HepG2 (cell line): Measurements from ENCODE around the gene C1QTNF3. TPM values are rescaled to one million over a fixed set of nuclear protein-coding genes. Genes with fewer than 3 reads are reported as not detected.

Experiments
- ATAC-seq: fragments of 200-7000 bp; cut with Tn5 transposase; 3 replicates; pipeline ENCODE4 v1.9.1; 2020; ENCODE audit warnings: mild to moderate bottlenecking, moderate library complexity
- BruUV-seq: library from RNA; stranded (reverse); fragments of 400-500 nt; replicated peaks from 2 replicates; lab custom pipeline; 2021; lab: Mats Ljungman, UMichigan
- CTCF ChIA-PET: fragments of 300-600 bp; formaldehyde crosslinking; extraction: SDS; loops from one replicate; lab custom pipeline; 2021; ENCODE audit warnings: low total read pairs, inconsistent platforms, low intra/inter-chr PET ratio; lab: Yijun Ruan, JAX
- POLR2A ChIA-PET: fragments of 350-600 bp; sonication (Branson Sonifier 250); formaldehyde crosslinking; loops from one replicate; lab custom pipeline; 2020; ENCODE audit warnings: antibody characterized with exemption, inconsistent platforms; lab: Yijun Ruan, JAX
- DNase-seq: peaks from one replicate; pipeline ENCODE4 v3.0.0-alpha.2; 2015; ENCODE audit warnings: low spot score
- FAIRE-seq: peaks from 3 replicates; lab custom pipeline; 2011; peaks lifted over from hg19 to GRCh38; lab: Jason Lieb, UNC
- H2AFZ ChIP-seq: one replicate; pipeline ENCODE4 v1.6.1; 2011; ENCODE audit warnings: low read length, inconsistent platforms
- H3K27ac ChIP-seq: fragments of 300-600 bp; 3 replicates; pipeline ENCODE4 v1.8.0; 2011; ENCODE audit warnings: mixed run types, mild to moderate bottlenecking, mixed read lengths, low read length, inconsistent platforms; ENCODE audit not compliant: insufficient read depth; ENCODE audit errors: extremely low read length
- H3K27me3 ChIP-seq, 2 experiments: fragments of 200-600 bp in 1 of 2; 2 replicates in 1 of 2; 3 replicates in 1 of 2; pipeline versions ENCODE4 v1.6.0 to v1.8.0; 2011; ENCODE audit warnings: low read length in 2 of 2, mild to moderate bottlenecking in 2 of 2, moderate library complexity in 2 of 2, inconsistent platforms in 1 of 2; ENCODE audit not compliant: insufficient read depth in 2 of 2, control insufficient read depth in 1 of 2
- H3K36me3 ChIP-seq, 2 experiments: fragments of 200-600 bp in 1 of 2; replicated peaks in 1 of 2; 2 replicates in 1 of 2; 3 replicates in 1 of 2; pipeline versions ENCODE4 v1.5.1 to v1.8.0; 2011; ENCODE audit warnings: low read length in 2 of 2, inconsistent platforms in 1 of 2; ENCODE audit not compliant: insufficient read depth in 2 of 2, control insufficient read depth in 1 of 2
- H3K4me1 ChIP-seq: 2 replicates; pipeline ENCODE4 v1.5.1; 2012; ENCODE audit warnings: low read length, inconsistent platforms; ENCODE audit not compliant: insufficient read depth
- H3K4me2 ChIP-seq: 2 replicates; pipeline ENCODE4 v1.6.0; 2011; ENCODE audit warnings: low read depth, low read length, inconsistent platforms
- H3K4me3 ChIP-seq, 3 experiments: fragments of 200-600 bp in 1 of 3; sonication (generic), shearing (Covaris generic) in 1 of 3; replicated peaks in 1 of 3; 2 replicates each; pipeline ENCODE4 v1.5.1; 2011 to 2016; ENCODE audit warnings: low read length in 3 of 3, inconsistent platforms in 2 of 3, low read depth in 2 of 3, mild to moderate bottlenecking in 2 of 3, control low read depth in 1 of 3, mixed read lengths in 1 of 3; ENCODE audit not compliant: insufficient read depth in 1 of 3
- H3K79me2 ChIP-seq: one replicate; pipeline ENCODE4 v1.6.1; 2011; ENCODE audit warnings: low read length, inconsistent platforms; ENCODE audit not compliant: insufficient read depth
- H3K9ac ChIP-seq: 2 replicates; pipeline ENCODE4 v1.6.0; 2011; ENCODE audit warnings: mild to moderate bottlenecking, low read depth, low read length, inconsistent platforms; ENCODE audit not compliant: insufficient read depth
- H3K9me3 ChIP-seq: 2 replicates; pipeline ENCODE4 v1.5.1; 2012; ENCODE audit warnings: mild to moderate bottlenecking, low read length
- H4K20me1 ChIP-seq: 2 replicates; pipeline ENCODE4 v1.6.0; 2011; ENCODE audit warnings: inconsistent platforms, mild to moderate bottlenecking, low read length, moderate library complexity; ENCODE audit not compliant: insufficient read depth
- FOXJ3 ChIP-seq: sonication (generic); formaldehyde crosslinking; IDR thresholded peaks from 2 replicates; pipeline ENCODE4 v1.4.0; 2020; ENCODE audit warnings: missing genetic modification reagents, mild to moderate bottlenecking, borderline replicate concordance
- KIAA2018 ChIP-seq: sonication (generic); formaldehyde crosslinking; IDR thresholded peaks from 2 replicates; pipeline ENCODE4 v1.5.0; 2020; ENCODE audit warnings: mild to moderate bottlenecking, missing genetic modification reagents, borderline replicate concordance
- MEF2D ChIP-seq: sonication (generic); formaldehyde crosslinking; IDR thresholded peaks from 2 replicates; pipeline ENCODE4 v1.5.1; 2020; ENCODE audit warnings: mild to moderate bottlenecking, missing genetic modification reagents
- MIER3 ChIP-seq: IDR thresholded peaks from 2 replicates; pipeline ENCODE4 v1.6.1; 2016; ENCODE audit warnings: missing compliant biosample characterization, borderline replicate concordance
- MIXL1 ChIP-seq: IDR thresholded peaks from 2 replicates; pipeline ENCODE4 v1.6.1; 2016
- NFIC ChIP-seq: IDR thresholded peaks from 2 replicates; pipeline ENCODE4 v1.6.1; 2012; ENCODE audit warnings: mild to moderate bottlenecking, low read length, inconsistent platforms
- SSRP1 ChIP-seq: IDR thresholded peaks from 2 replicates; pipeline ENCODE4 v1.6.1; 2016; ENCODE audit warnings: control low read depth
- ZFX ChIP-seq: sonication (generic); formaldehyde crosslinking; IDR thresholded peaks from 2 replicates; pipeline ENCODE4 v1.4.0; 2020; ENCODE audit warnings: mild to moderate bottlenecking, low read depth, missing genetic modification reagents, moderate library complexity
- ZFYVE20 ChIP-seq: sonication (generic); formaldehyde crosslinking; IDR thresholded peaks from 2 replicates; pipeline ENCODE4 v1.8.0; 2023; ENCODE audit warnings: low read depth, mild to moderate bottlenecking, moderate library complexity, missing genetic modification reagents, borderline replicate concordance
- ZMAT3 ChIP-seq: sonication (generic); formaldehyde crosslinking; conservative IDR thresholded peaks from 2 replicates; pipeline ENCODE4 v1.7.0; 2021; ENCODE audit warnings: missing genetic modification reagents
- ZNF18 ChIP-seq: sonication (generic); formaldehyde crosslinking; IDR thresholded peaks from 2 replicates; pipeline ENCODE4 v1.8.0; 2022; ENCODE audit warnings: mild to moderate bottlenecking, missing genetic modification reagents; ENCODE audit not compliant: insufficient replicate concordance
- ZNF644 ChIP-seq: IDR thresholded peaks from 2 replicates; pipeline ENCODE4 v1.6.1; 2016; ENCODE audit warnings: low read depth
- WGBS: methylation state at CpG from one replicate; pipeline ENCODE4 v1.1.6; 2017; ENCODE audit warnings: low lambda C conversion rate; 5-methylcytosine and 5-hydroxymethylcytosine counted together
- in situ Hi-C: cut with HindIII; loops from 2 replicates; pipeline ENCODE4 v1.10.0; 2017; ENCODE audit warnings: low pct_unique_long_range_greater_than_20kb; ENCODE audit not compliant: extremely low pct_ligation_motif_present
- intact Hi-C: fragments of 100-400 bp; cut with micrococcal nuclease; formaldehyde crosslinking; loops from one replicate; pipeline ENCODE4 v1.10.0; 2022; ENCODE audit not compliant: unreplicated experiment
- polyA plus RNA-seq, 8 experiments: library from polyadenylated mRNA; depleted of rRNA in 3 of 8; stranded (reverse) in 7 of 8; unstranded in 1 of 8; fragments of >200 nt; fragmentation: Illumina TruSeq in 4 of 8; extraction: Trizol in 4 of 8; gene quantifications; 2 replicates each; pipeline versions ENCODE4 v1.2.1 to v1.2.3, GENCODE V29; 2011 to 2016; ENCODE audit warnings: low read depth in 4 of 8, missing spikeins in 1 of 8, mixed read lengths in 1 of 8; ENCODE audit not compliant: insufficient read depth in 1 of 8
- total RNA-seq, 5 experiments: library from RNA; depleted of rRNA; stranded (reverse); fragments of >200 nt; fragmentation: Illumina TruSeq; extraction: Trizol; gene quantifications; 2 replicates each; pipeline ENCODE4 v1.2.3, GENCODE V29; 2016; ENCODE audit warnings: low read depth in 1 of 5
- TF ChIP-seq, protein P1 (sequence below): sonication (generic); formaldehyde crosslinking; IDR thresholded peaks from 2 replicates; pipeline ENCODE4 v1.4.0; 2020; ENCODE audit warnings: mild to moderate bottlenecking, missing genetic modification reagents
- TF ChIP-seq, protein P2 (sequence below): sonication (generic); IDR thresholded peaks from 2 replicates; pipeline ENCODE4 v1.6.1; 2016; ENCODE audit warnings: low read depth, borderline replicate concordance

The C1QTNF3 gene
- total and polyA plus RNA-seq, 2 of the 13 experiments (the other 11 are each of a cell fraction or from before 2014, with no cell fraction given): 3.3 to 10.8 TPM

DNA sequence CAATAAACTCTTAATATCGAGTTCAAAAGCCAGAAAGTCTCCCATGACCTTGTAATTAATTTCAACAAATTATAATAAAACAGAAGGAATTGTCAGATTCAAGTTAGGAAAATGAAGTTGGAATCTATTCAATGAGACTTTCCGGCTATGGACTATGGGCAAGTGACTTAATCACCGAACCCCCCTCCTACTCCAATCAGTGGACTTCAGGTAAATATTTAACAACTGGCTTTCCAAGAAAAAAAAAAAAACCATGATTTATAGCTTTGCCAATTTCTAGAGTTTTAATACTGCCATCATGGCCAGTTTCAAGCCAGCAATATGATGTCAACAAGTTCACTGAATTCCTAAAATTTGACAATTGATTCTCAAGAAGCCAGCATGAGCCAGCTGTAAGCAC lies 63.0 kb downstream of the C1QTNF3 start (continued):
- TF ChIP-seq KIAA2018 (CRISPR knock-in tag) (no peak), ZMAT3 (no peak)
- TF ChIP-seq, protein P1, sequence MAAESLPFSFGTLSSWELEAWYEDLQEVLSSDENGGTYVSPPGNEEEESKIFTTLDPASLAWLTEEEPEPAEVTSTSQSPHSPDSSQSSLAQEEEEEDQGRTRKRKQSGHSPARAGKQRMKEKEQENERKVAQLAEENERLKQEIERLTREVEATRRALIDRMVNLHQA: no peak

DNA sequence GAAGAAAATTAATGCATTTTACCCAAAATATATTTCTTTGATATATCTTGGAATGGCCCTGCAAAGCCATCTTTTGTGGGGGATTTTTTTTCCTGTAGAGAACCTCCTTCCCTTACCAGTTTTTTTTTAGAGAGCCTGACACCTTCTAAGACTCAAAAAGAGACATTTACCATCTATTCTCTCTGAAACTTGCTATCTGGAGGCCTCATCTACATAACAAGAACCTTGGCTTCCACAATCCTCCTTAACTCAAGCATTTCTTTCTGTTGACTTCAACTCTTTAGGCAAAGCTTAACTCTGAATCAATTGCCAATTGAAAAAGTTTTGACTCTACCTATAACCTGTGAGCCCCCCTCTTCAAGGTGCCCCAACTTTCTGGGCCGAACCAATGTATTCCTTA lies 64.7 kb downstream of the C1QTNF3 start:
- intact Hi-C loops: no loop called here
- 32% methylated on average over 1 of the region's 1 CpG for WGBS
- Histone ChIP-seq H3K4me1 (no peaks in the 10 kb centered on the region; the same call in 1 of the 2 replicates), H3K4me3 (no peak overlapping the region), H3K9me3 (no peaks in the 10 kb centered on the region), H4K20me1 (no peaks in the 10 kb centered on the region), H3K36me3 (no peaks in the 10 kb centered on the region), H3K4me2 (no peak overlapping the region), H3K9ac (no peak overlapping the region), H2AFZ (no peak overlapping the region), H3K79me2 (no peaks in the 10 kb centered on the region), H3K27me3 (no peaks in the 10 kb centered on the region), H3K27ac (no peak overlapping the region)
- ATAC-seq (no peak), FAIRE-seq (no peak), DNase-seq (no peak)
- BruUV-seq: no TSS peak
- ChIA-PET POLR2A (no interaction called here), CTCF (no interaction called here)
- in situ Hi-C loops: loop anchor here (25.0 kb wide), 1 partner anchor 484 kb away; no protein-coding TSS in a partner anchor
- TF ChIP-seq MIXL1: no peak
- TF ChIP-seq ZFYVE20 (CRISPR knock-in tag): no peak
- TF ChIP-seq MEF2D (CRISPR knock-in tag): no peak
- no peak for TF ChIP-seq MIER3 (CRISPR knock-in tag)
- TF ChIP-seq ZNF644 (CRISPR knock-in tag): no peak
- TF ChIP-seq, protein P2, sequence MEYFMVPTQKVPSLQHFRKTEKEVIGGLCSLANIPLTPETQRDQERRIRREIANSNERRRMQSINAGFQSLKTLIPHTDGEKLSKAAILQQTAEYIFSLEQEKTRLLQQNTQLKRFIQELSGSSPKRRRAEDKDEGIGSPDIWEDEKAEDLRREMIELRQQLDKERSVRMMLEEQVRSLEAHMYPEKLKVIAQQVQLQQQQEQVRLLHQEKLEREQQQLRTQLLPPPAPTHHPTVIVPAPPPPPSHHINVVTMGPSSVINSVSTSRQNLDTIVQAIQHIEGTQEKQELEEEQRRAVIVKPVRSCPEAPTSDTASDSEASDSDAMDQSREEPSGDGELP: no peak
- TF ChIP-seq ZFX (CRISPR knock-in tag): no peak
- no peak for TF ChIP-seq NFIC
- no peak for TF ChIP-seq SSRP1
- TF ChIP-seq ZNF18 (CRISPR knock-in tag): no peak
- TF ChIP-seq FOXJ3: no peak
